GM12878 (cell line): Measurements from ENCODE around the gene NKRF. TPM values are rescaled to one million over a fixed set of nuclear protein-coding genes. Genes with fewer than 3 reads are reported as not detected.
A peak's percentile ranks its signal among the peaks of the same experiment; 100 is the strongest.

Source experiments
- CBFB ChIP-seq: IDR thresholded peaks from 2 replicates; pipeline ENCODE4 v1.6.1; 2016; ENCODE audit warnings: antibody characterized with exemption, low read depth
- EED ChIP-seq: sonication (generic); IDR thresholded peaks from 2 replicates; pipeline ENCODE4 v1.6.1; 2016; ENCODE audit warnings: antibody characterized with exemption, low read depth
- KDM1A ChIP-seq: fragments of 200-600 bp; sonication (generic); IDR thresholded peaks from 2 replicates; pipeline ENCODE4 v1.6.1; 2016; ENCODE audit warnings: borderline replicate concordance
- MTA3 ChIP-seq: IDR thresholded peaks from 2 replicates; pipeline ENCODE4 v1.6.1; 2012; ENCODE audit warnings: low read length, inconsistent platforms, borderline replicate concordance
- MYB ChIP-seq: fragments of 150-350 bp; IDR thresholded peaks from 2 replicates; pipeline ENCODE4 v1.6.1; 2014; ENCODE audit warnings: mild to moderate bottlenecking, low read depth, low read length, borderline replicate concordance
- NFIC ChIP-seq: IDR thresholded peaks from 2 replicates; pipeline ENCODE4 v1.6.1; 2012; ENCODE audit warnings: low read depth, mild to moderate bottlenecking, inconsistent platforms, low read length, moderate library complexity
- NR2C1 ChIP-seq: fragments of 450-650 bp; IDR thresholded peaks from 2 replicates; pipeline ENCODE4 v1.6.1; 2017; ENCODE audit warnings: antibody characterized with exemption, mild to moderate bottlenecking, moderate library complexity
- NRF1 ChIP-seq: conservative IDR thresholded peaks from 2 replicates; pipeline ENCODE4 v1.6.1; 2011; ENCODE audit warnings: mild to moderate bottlenecking, low read depth, low read length, improper control_type of control experiment
- PAX5 ChIP-seq: IDR thresholded peaks from 2 replicates; pipeline ENCODE4 v1.6.1; 2011; ENCODE audit warnings: low read depth, low read length, borderline replicate concordance
- RELA ChIP-seq: fragments of 450-650 bp; IDR thresholded peaks from 2 replicates; pipeline ENCODE4 v1.8.0; 2014; ENCODE audit warnings: borderline replicate concordance; ENCODE audit not compliant: partially characterized antibody
- SPI1 ChIP-seq: IDR thresholded peaks from 2 replicates; pipeline ENCODE4 v1.6.1; 2011; ENCODE audit warnings: low read depth, mild to moderate bottlenecking, low read length, moderate library complexity, borderline replicate concordance; ENCODE audit not compliant: insufficient read depth
- STAT3 ChIP-seq: IDR thresholded peaks from 2 replicates; pipeline ENCODE4 v1.6.1; 2011; ENCODE audit warnings: low read depth, low read length, improper control_type of control experiment
- TCF12 ChIP-seq: IDR thresholded peaks from 2 replicates; pipeline ENCODE4 v1.6.1; 2011; ENCODE audit warnings: low read depth, mild to moderate bottlenecking, low read length
- TCF3 ChIP-seq: IDR thresholded peaks from 2 replicates; pipeline ENCODE4 v1.6.1; 2012; ENCODE audit warnings: low read depth, mild to moderate bottlenecking, low read length, borderline replicate concordance; ENCODE audit not compliant: insufficient read depth
- ZNF622 ChIP-seq: fragments of 450-650 bp; IDR thresholded peaks from 2 replicates; pipeline ENCODE4 v1.6.1; 2017; ENCODE audit warnings: mild to moderate bottlenecking, inconsistent platforms
- ZNF687 ChIP-seq: fragments of 450-650 bp; IDR thresholded peaks from 2 replicates; pipeline ENCODE4 v1.6.1; 2017; ENCODE audit warnings: mild to moderate bottlenecking, moderate library complexity
- ZZZ3 ChIP-seq: IDR thresholded peaks from 2 replicates; pipeline ENCODE4 v1.6.1; 2011; ENCODE audit warnings: low read depth; ENCODE audit not compliant: control insufficient read depth, insufficient read length
- polyA plus RNA-seq, 11 experiments: library from polyadenylated mRNA; depleted of rRNA in 4 of 11; unstranded in 6 of 11; stranded (reverse) in 5 of 11; fragments of >200 nt; fragmentation: Nextera tagmentation in 4 of 11; fragmentation: Illumina TruSeq in 1 of 11; extraction: Ambion mirVana in 4 of 11; extraction: Trizol in 1 of 11; gene quantifications; 1 replicate in 1 of 11; 2 replicates in 10 of 11; pipeline versions ENCODE4 v1.2.1 to v1.2.3, GENCODE V29; 2011 to 2016; ENCODE audit warnings: inconsistent platforms in 2 of 11, missing spikeins in 2 of 11, low read depth in 1 of 11
- total RNA-seq, 4 experiments: library from RNA; depleted of rRNA in 3 of 4; stranded (reverse); fragments of >200 nt in 3 of 4; fragmentation: Illumina TruSeq in 1 of 4; extraction: Trizol in 1 of 4; gene quantifications; 2 replicates each; pipeline versions ENCODE4 v1.2.1 to v1.2.3, GENCODE V29; 2013 to 2021
- TF ChIP-seq, protein P1 (sequence below): IDR thresholded peaks from 2 replicates; pipeline ENCODE4 v1.6.1; 2012; ENCODE audit warnings: improper control_type of control experiment, low read depth, low read length; ENCODE audit not compliant: insufficient replicate concordance
- TF ChIP-seq, protein P2 (sequence below): IDR thresholded peaks from 2 replicates; pipeline ENCODE4 v1.6.1; 2012; ENCODE audit warnings: low read depth, low read length, improper control_type of control experiment
- TF ChIP-seq, protein P3 (sequence below): fragments of 450-650 bp; IDR thresholded peaks from 2 replicates; pipeline ENCODE4 v1.6.1; 2017; ENCODE audit warnings: low read depth, mild to moderate bottlenecking, moderate library complexity

The NKRF gene
- total and polyA plus RNA-seq, 10 of the 15 experiments (the other 5 are each of a cell fraction or from before 2014, with no cell fraction given) = 6.2 to 21.5 (median 10.1) TPM

GRCh38 chrX:119636419-119636818 is 30.2 kb upstream of the NKRF start (continued):
- TF ChIP-seq ZNF687 (peak; percentile 16; the same call in 1 of the 2 replicates), STAT3 (no peak), RELA (peak; percentile 54), TCF12 (peak; percentile 90), NR2C1 (no peak), NRF1 (no peak), SPI1 (peak; percentile 66; the same call in 1 of the 2 replicates), ZNF622 (no peak), PAX5 (peak; percentile 72; the same call in 1 of the 2 replicates), MYB (no peak), EED (peak; percentile 88), MTA3 (0 out of 2 replicates have a peak, but pooled peaks have one; percentile 43), TCF3 (peak; percentile 82; the same call in 1 of the 2 replicates), KDM1A (no peak), ZZZ3 (no peak), NFIC (0 out of 2 replicates have a peak, but pooled peaks have one; percentile 29), CBFB (0 out of 2 replicates have a peak, but pooled peaks have one; percentile 47)
- TF ChIP-seq, protein P1, sequence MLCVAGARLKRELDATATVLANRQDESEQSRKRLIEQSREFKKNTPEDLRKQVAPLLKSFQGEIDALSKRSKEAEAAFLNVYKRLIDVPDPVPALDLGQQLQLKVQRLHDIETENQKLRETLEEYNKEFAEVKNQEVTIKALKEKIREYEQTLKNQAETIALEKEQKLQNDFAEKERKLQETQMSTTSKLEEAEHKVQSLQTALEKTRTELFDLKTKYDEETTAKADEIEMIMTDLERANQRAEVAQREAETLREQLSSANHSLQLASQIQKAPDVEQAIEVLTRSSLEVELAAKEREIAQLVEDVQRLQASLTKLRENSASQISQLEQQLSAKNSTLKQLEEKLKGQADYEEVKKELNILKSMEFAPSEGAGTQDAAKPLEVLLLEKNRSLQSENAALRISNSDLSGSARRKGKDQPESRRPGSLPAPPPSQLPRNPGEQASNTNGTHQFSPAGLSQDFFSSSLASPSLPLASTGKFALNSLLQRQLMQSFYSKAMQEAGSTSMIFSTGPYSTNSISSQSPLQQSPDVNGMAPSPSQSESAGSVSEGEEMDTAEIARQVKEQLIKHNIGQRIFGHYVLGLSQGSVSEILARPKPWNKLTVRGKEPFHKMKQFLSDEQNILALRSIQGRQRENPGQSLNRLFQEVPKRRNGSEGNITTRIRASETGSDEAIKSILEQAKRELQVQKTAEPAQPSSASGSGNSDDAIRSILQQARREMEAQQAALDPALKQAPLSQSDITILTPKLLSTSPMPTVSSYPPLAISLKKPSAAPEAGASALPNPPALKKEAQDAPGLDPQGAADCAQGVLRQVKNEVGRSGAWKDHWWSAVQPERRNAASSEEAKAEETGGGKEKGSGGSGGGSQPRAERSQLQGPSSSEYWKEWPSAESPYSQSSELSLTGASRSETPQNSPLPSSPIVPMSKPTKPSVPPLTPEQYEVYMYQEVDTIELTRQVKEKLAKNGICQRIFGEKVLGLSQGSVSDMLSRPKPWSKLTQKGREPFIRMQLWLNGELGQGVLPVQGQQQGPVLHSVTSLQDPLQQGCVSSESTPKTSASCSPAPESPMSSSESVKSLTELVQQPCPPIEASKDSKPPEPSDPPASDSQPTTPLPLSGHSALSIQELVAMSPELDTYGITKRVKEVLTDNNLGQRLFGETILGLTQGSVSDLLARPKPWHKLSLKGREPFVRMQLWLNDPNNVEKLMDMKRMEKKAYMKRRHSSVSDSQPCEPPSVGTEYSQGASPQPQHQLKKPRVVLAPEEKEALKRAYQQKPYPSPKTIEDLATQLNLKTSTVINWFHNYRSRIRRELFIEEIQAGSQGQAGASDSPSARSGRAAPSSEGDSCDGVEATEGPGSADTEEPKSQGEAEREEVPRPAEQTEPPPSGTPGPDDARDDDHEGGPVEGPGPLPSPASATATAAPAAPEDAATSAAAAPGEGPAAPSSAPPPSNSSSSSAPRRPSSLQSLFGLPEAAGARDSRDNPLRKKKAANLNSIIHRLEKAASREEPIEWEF = no peak
- TF ChIP-seq, protein P2, sequence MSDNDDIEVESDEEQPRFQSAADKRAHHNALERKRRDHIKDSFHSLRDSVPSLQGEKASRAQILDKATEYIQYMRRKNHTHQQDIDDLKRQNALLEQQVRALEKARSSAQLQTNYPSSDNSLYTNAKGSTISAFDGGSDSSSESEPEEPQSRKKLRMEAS = peak; percentile 36; the same call in 1 of the 2 replicates
- TF ChIP-seq, protein P3, sequence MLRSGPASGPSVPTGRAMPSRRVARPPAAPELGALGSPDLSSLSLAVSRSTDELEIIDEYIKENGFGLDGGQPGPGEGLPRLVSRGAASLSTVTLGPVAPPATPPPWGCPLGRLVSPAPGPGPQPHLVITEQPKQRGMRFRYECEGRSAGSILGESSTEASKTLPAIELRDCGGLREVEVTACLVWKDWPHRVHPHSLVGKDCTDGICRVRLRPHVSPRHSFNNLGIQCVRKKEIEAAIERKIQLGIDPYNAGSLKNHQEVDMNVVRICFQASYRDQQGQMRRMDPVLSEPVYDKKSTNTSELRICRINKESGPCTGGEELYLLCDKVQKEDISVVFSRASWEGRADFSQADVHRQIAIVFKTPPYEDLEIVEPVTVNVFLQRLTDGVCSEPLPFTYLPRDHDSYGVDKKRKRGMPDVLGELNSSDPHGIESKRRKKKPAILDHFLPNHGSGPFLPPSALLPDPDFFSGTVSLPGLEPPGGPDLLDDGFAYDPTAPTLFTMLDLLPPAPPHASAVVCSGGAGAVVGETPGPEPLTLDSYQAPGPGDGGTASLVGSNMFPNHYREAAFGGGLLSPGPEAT = 0 out of 2 replicates have a peak, but pooled peaks have one; percentile 12
